ENCODE measurements around the gene SCARF2.

- TF ChIP-seq, protein P1, sequence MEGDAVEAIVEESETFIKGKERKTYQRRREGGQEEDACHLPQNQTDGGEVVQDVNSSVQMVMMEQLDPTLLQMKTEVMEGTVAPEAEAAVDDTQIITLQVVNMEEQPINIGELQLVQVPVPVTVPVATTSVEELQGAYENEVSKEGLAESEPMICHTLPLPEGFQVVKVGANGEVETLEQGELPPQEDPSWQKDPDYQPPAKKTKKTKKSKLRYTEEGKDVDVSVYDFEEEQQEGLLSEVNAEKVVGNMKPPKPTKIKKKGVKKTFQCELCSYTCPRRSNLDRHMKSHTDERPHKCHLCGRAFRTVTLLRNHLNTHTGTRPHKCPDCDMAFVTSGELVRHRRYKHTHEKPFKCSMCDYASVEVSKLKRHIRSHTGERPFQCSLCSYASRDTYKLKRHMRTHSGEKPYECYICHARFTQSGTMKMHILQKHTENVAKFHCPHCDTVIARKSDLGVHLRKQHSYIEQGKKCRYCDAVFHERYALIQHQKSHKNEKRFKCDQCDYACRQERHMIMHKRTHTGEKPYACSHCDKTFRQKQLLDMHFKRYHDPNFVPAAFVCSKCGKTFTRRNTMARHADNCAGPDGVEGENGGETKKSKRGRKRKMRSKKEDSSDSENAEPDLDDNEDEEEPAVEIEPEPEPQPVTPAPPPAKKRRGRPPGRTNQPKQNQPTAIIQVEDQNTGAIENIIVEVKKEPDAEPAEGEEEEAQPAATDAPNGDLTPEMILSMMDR (IDR thresholded peaks at IDR 0.05; ENCODE audit: poor library complexity, severe bottlenecking): no peak
- TF ChIP-seq POLR2AphosphoS5 (IDR thresholded peaks at IDR 0.05) (no peak), EZH2 (IDR thresholded peaks at IDR 0.05; ENCODE audit: borderline replicate concordance, insufficient read depth, low read length, poor library complexity, severe bottlenecking) (no peak), EP300 (conservative IDR thresholded peaks at IDR 0.05; ENCODE audit: poor library complexity, severe bottlenecking) (no peak), TAF1 (IDR thresholded peaks at IDR 0.05; ENCODE audit: low read depth) (no peak), MXI1 (conservative IDR thresholded peaks at IDR 0.05; ENCODE audit: poor library complexity, severe bottlenecking) (no peak), RAD21 (conservative IDR thresholded peaks at IDR 0.05) (no peak), SMC3 (conservative IDR thresholded peaks at IDR 0.05; ENCODE audit: poor library complexity) (no peak)
Measured at GRCh38 chr22:20378110-20378509, 59.5 kb downstream of the SCARF2 start.

Data from neural cell (in vitro differentiated cells).